Endothelial cell of umbilical vein (primary cell): Measurements from ENCODE around the gene TMCO6. TPM values are rescaled to one million over a fixed set of nuclear protein-coding genes. Genes with fewer than 3 reads are reported as not detected.

Source experiments
- BruUV-seq: library from RNA; stranded (reverse); fragments of 400-500 nt; replicated peaks from 2 replicates; lab custom pipeline; 2021; lab: Mats Ljungman, UMichigan
- CTCF ChIA-PET: fragments of 300-600, 350-600 bp; sonication (Branson Sonifier 250); formaldehyde crosslinking; loops from one replicate; lab custom pipeline; 2021; ENCODE audit warnings: antibody characterized with exemption, inconsistent platforms; lab: Charles Lee
- POLR2A ChIA-PET: fragments of 300-600, 350-600 bp; sonication (Branson Sonifier 250); formaldehyde crosslinking; loops from one replicate; lab custom pipeline; 2021; ENCODE audit warnings: antibody characterized with exemption, inconsistent platforms; lab: Charles Lee
- DNase-seq: peaks from one replicate; pipeline ENCODE4 v3.0.0-alpha.2; 2011; ENCODE audit warnings: low read depth, low spot score
- FAIRE-seq: peaks from 2 replicates; lab custom pipeline; 2011; peaks lifted over from hg19 to GRCh38; lab: Jason Lieb, UNC
- H2AFZ ChIP-seq: 2 replicates; pipeline ENCODE4 v1.6.0; 2012; ENCODE audit warnings: low read depth, low read length, control low read depth, inconsistent platforms
- H3K27ac ChIP-seq: 2 replicates; pipeline ENCODE4 v1.5.1; 2011; ENCODE audit warnings: low read depth, mild to moderate bottlenecking, control low read depth, low read length, moderate library complexity; ENCODE audit not compliant: insufficient read depth
- H3K27me3 ChIP-seq, 2 experiments: 2 replicates each; pipeline versions ENCODE4 v1.6.0 to v1.6.1; 2011; ENCODE audit warnings: low read length in 2 of 2, mixed read lengths in 1 of 2; ENCODE audit not compliant: control insufficient read depth in 2 of 2, insufficient read depth in 2 of 2
- H3K36me3 ChIP-seq, 2 experiments: 2 replicates in 1 of 2; 3 replicates in 1 of 2; pipeline ENCODE4 v1.5.1; 2011; ENCODE audit warnings: low read length in 2 of 2, mild to moderate bottlenecking in 1 of 2, moderate library complexity in 1 of 2; ENCODE audit not compliant: control insufficient read depth in 2 of 2, insufficient read depth in 2 of 2; ENCODE audit errors: extremely low read depth in 1 of 2
- H3K4me1 ChIP-seq: 3 replicates; pipeline ENCODE4 v1.5.1; 2011; ENCODE audit warnings: mild to moderate bottlenecking, low read length; ENCODE audit not compliant: control insufficient read depth, insufficient read depth; ENCODE audit errors: extremely low read depth
- H3K4me2 ChIP-seq: 2 replicates; pipeline ENCODE4 v1.6.1; 2011; ENCODE audit warnings: low read length, control low read depth, mixed read lengths; ENCODE audit not compliant: insufficient read depth
- H3K4me3 ChIP-seq, 3 experiments: fragments of 200-600 bp in 1 of 3; sonication (generic), shearing (Covaris generic) in 1 of 3; replicated peaks in 1 of 3; 2 replicates each; pipeline ENCODE4 v1.5.1; 2011 to 2016; ENCODE audit warnings: control low read depth in 3 of 3, low read length in 3 of 3, mild to moderate bottlenecking in 2 of 3, inconsistent platforms in 1 of 3, low read depth in 1 of 3, moderate library complexity in 1 of 3; ENCODE audit not compliant: insufficient read depth in 1 of 3
- H3K79me2 ChIP-seq: 2 replicates; pipeline ENCODE4 v1.6.0; 2012; ENCODE audit warnings: low read length, inconsistent platforms; ENCODE audit not compliant: control insufficient read depth, insufficient read depth
- H3K9ac ChIP-seq: replicated peaks from 2 replicates; pipeline ENCODE3; 2011; ENCODE audit warnings: low read length, control low read depth; ENCODE audit not compliant: insufficient read depth; ENCODE audit errors: extremely low read depth
- H3K9me1 ChIP-seq: replicated peaks from 3 replicates; pipeline ENCODE4 v1.6.0; 2011; ENCODE audit warnings: mild to moderate bottlenecking, low read length; ENCODE audit not compliant: control insufficient read depth, insufficient read depth; ENCODE audit errors: extremely low read depth
- H3K9me3 ChIP-seq: replicated peaks from 2 replicates; pipeline ENCODE4 v1.5.1; 2012; ENCODE audit warnings: low read length, inconsistent platforms; ENCODE audit not compliant: control insufficient read depth, insufficient read depth
- H4K20me1 ChIP-seq: replicated peaks from 2 replicates; pipeline ENCODE3; 2011; ENCODE audit warnings: mild to moderate bottlenecking, low read length; ENCODE audit not compliant: control insufficient read depth, insufficient read depth; ENCODE audit errors: extremely low read depth
- EZH2 ChIP-seq: IDR thresholded peaks from 2 replicates; pipeline ENCODE4 v1.6.1; 2012; ENCODE audit warnings: borderline replicate concordance, low read depth, mild to moderate bottlenecking, moderate library complexity, low read length, inconsistent platforms; ENCODE audit not compliant: severe bottlenecking
- FOS ChIP-seq: IDR thresholded peaks from 2 replicates; pipeline ENCODE4 v1.6.1; 2011; ENCODE audit warnings: mild to moderate bottlenecking, low read length, moderate library complexity, borderline replicate concordance; ENCODE audit not compliant: insufficient read depth
- GATA2 ChIP-seq: IDR thresholded peaks from 2 replicates; pipeline ENCODE4 v1.7.0; 2011; ENCODE audit warnings: low read depth, mild to moderate bottlenecking, moderate library complexity, mixed read lengths, low read length; ENCODE audit not compliant: insufficient read length, insufficient read depth
- JUN ChIP-seq: IDR thresholded peaks from 2 replicates; pipeline ENCODE4 v1.6.1; 2011; ENCODE audit warnings: borderline replicate concordance, low read depth; ENCODE audit not compliant: insufficient read length, insufficient read depth
- MYC ChIP-seq: IDR thresholded peaks from one replicate; pipeline ENCODE4 v1.6.1; 2011; ENCODE audit warnings: mild to moderate bottlenecking, low read depth, low read length
- POLR2A ChIP-seq: IDR thresholded peaks from 2 replicates; pipeline ENCODE4 v1.6.1; 2012; ENCODE audit warnings: low read depth, mild to moderate bottlenecking, control low read depth, low read length
- POLR2AphosphoS5 ChIP-seq: IDR thresholded peaks from 2 replicates; pipeline ENCODE4 v1.6.1; 2012; ENCODE audit warnings: low read depth, mild to moderate bottlenecking, control low read depth, low read length, moderate library complexity; ENCODE audit not compliant: insufficient read depth
- dilution Hi-C: fragments of 300-500 bp; cut with MboI; formaldehyde crosslinking; loops from one replicate; pipeline ENCODE4 v1.15.0; 2019; ENCODE audit warnings: low sequenced_read_pairs; ENCODE audit not compliant: extremely low pct_ligation_motif_present
- intact Hi-C: fragments of 100-400 bp; cut with micrococcal nuclease; formaldehyde crosslinking; loops from one replicate; pipeline ENCODE4 v1.10.0; 2022
- polyA plus RNA-seq, 4 experiments: library from polyadenylated mRNA; depleted of rRNA in 3 of 4; stranded (reverse) in 3 of 4; unstranded in 1 of 4; fragments of >200 nt; gene quantifications; 2 replicates each; pipeline versions ENCODE4 v1.2.1 to v1.2.3, GENCODE V29; 2011 to 2012; ENCODE audit warnings: missing spikeins in 1 of 4
- total RNA-seq: library from RNA; stranded (reverse); gene quantifications from 2 replicates; pipeline ENCODE4 v1.2.3, GENCODE V29; 2021
- TF ChIP-seq, protein P1 (sequence below), 2 donors: IDR thresholded peaks; 1 replicate in 1 of 2; 2 replicates in 1 of 2; pipeline ENCODE4 v1.5.1; 2011; ENCODE audit warnings: low read length in 2 of 2, mild to moderate bottlenecking in 2 of 2, moderate library complexity in 2 of 2, control low read depth in 1 of 2, inconsistent platforms in 1 of 2, low read depth in 1 of 2; ENCODE audit not compliant: insufficient read depth in 1 of 2; ENCODE audit errors: extremely low read depth in 1 of 2
- TF ChIP-seq, protein P2 (sequence below): IDR thresholded peaks from 2 replicates; pipeline ENCODE4 v1.6.1; 2011; ENCODE audit not compliant: insufficient read depth, insufficient read length

TMCO6 gene
- total and polyA plus RNA-seq, 2 donors (not counting 3 experiments of a cell fraction or from before 2014, with no cell fraction given), result 22.0 to 23.7 TPM

DNA sequence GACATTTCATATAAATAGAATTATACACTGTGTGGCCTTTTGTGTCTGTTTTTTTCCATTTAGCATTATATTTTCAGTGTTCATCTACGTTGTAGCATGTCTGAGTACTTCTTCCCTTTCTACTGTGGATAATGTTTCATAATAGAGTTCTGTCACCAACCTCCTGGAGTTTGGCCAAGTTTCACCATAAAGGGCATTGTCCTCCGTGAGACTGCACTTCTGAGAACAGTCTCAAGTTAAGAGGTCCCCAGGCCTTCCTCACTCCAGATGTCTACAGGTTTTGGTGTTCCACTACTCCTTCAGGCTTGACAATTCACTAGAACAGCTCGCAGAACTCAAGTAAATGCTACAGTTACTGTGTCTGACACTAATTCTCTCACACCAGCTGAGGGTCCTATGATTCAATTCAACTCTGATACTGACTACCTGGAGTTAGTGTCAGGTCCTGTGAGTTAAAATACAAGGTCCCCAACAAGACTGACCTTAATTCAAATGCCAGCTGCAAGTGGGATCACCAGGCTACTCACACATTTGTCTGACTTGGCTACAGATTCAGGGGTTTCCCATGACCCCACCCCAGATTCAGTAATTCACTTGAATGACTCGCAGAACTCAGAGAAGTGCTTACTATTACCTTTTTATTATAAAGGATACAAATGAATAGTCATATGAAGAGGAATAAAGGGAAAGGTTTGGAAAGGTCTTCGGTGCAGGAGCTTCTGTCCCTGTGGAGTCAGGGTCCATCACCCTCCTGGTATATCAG lies 43.5 kb upstream of the TMCO6 start:
- POLR2A ChIA-PET, result no interaction called here
- Histone ChIP-seq H3K27me3 (no peaks in the 10 kb centered on the region), H3K79me2 (no peaks in the 10 kb centered on the region), H3K27ac (no peak overlapping the region), H3K9me1 (no peaks in the 10 kb centered on the region), H3K36me3 (no peaks in the 10 kb centered on the region), H2AFZ (no peak overlapping the region), H3K4me3 (no peak overlapping the region), H3K9me3 (no peaks in the 10 kb centered on the region), H4K20me1 (no peaks in the 10 kb centered on the region), H3K9ac (no peak overlapping the region), H3K4me1 (peaks cover 7% of the 10 kb centered on the region), H3K4me2 (no peak overlapping the region)
- dilution Hi-C loops (no loop called here), intact Hi-C loops (no loop called here)
- no TSS peak for BruUV-seq
- DNase-seq (peak; percentile 33), FAIRE-seq (peak; percentile 38)
- CTCF ChIA-PET, result interaction anchor here (0.6 to 1.1 kb wide), 2 partner anchors 15 to 1294 kb away, joined by 3 read pairs; no protein-coding TSS in a partner anchor
- TF ChIP-seq MYC (no peak), POLR2AphosphoS5 (no peak), EZH2 (no peak), GATA2 (no peak), POLR2A (no peak), JUN (no peak), FOS (no peak)
- TF ChIP-seq, protein P1, sequence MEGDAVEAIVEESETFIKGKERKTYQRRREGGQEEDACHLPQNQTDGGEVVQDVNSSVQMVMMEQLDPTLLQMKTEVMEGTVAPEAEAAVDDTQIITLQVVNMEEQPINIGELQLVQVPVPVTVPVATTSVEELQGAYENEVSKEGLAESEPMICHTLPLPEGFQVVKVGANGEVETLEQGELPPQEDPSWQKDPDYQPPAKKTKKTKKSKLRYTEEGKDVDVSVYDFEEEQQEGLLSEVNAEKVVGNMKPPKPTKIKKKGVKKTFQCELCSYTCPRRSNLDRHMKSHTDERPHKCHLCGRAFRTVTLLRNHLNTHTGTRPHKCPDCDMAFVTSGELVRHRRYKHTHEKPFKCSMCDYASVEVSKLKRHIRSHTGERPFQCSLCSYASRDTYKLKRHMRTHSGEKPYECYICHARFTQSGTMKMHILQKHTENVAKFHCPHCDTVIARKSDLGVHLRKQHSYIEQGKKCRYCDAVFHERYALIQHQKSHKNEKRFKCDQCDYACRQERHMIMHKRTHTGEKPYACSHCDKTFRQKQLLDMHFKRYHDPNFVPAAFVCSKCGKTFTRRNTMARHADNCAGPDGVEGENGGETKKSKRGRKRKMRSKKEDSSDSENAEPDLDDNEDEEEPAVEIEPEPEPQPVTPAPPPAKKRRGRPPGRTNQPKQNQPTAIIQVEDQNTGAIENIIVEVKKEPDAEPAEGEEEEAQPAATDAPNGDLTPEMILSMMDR (IDR thresholded peaks at IDR 0.05; ENCODE audit: extremely low read depth in 1 of 2, insufficient read depth in 1 of 2, low read depth in 1 of 2, low read length in 2 of 2), result no peak
- TF ChIP-seq, protein P2, sequence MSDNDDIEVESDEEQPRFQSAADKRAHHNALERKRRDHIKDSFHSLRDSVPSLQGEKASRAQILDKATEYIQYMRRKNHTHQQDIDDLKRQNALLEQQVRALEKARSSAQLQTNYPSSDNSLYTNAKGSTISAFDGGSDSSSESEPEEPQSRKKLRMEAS, result no peak
